Subcutaneous abdominal adipose tissue (tissue), 5 donors: Measurements from ENCODE around the gene SSBP1.
"Not testable (repeated sequence)": the region's sequence is repeated elsewhere in the genome, so short reads cannot be mapped to it uniquely, and the experiment has no call there.

Source experiments
- H3K27ac ChIP-seq: one replicate; pipeline ENCODE4 v1.7.0; 2013; ENCODE audit warnings: low read depth, mild to moderate bottlenecking, inconsistent platforms, low read length, moderate library complexity
- H3K27me3 ChIP-seq, 5 donors: one replicate each; pipeline ENCODE4 v1.7.0; 2013; ENCODE audit warnings: low read length in 5 of 5, inconsistent platforms in 1 of 5; ENCODE audit not compliant: control insufficient read depth in 5 of 5, insufficient read depth in 4 of 5
- H3K36me3 ChIP-seq, 5 donors: one replicate each; pipeline ENCODE4 v1.7.0; 2013; ENCODE audit warnings: low read length in 5 of 5; ENCODE audit not compliant: control insufficient read depth in 5 of 5, insufficient read depth in 5 of 5
- H3K4me1 ChIP-seq, 5 donors: one replicate each; pipeline ENCODE4 v1.7.0; 2013; ENCODE audit warnings: low read length in 5 of 5, mild to moderate bottlenecking in 3 of 5, moderate library complexity in 1 of 5; ENCODE audit not compliant: control insufficient read depth in 5 of 5, insufficient read depth in 5 of 5
- H3K4me3 ChIP-seq, 5 donors: one replicate each; pipeline ENCODE4 v1.7.0; 2013; ENCODE audit warnings: low read length in 5 of 5, low read depth in 1 of 5
- H3K9ac ChIP-seq, 5 donors: one replicate each; pipeline ENCODE4 v1.7.0; 2013; ENCODE audit warnings: low read length in 5 of 5, mild to moderate bottlenecking in 4 of 5, moderate library complexity in 3 of 5
- H3K9me3 ChIP-seq, 5 donors: one replicate each; pipeline ENCODE4 v1.7.0; 2013; ENCODE audit warnings: low read length in 5 of 5; ENCODE audit not compliant: control insufficient read depth in 5 of 5
- donor health status: healthy.
- donor health status: healthy.
- donor health status: healthy.
- donor health status: healthy.
- donor health status: healthy.

SSBP1 gene

DNA sequence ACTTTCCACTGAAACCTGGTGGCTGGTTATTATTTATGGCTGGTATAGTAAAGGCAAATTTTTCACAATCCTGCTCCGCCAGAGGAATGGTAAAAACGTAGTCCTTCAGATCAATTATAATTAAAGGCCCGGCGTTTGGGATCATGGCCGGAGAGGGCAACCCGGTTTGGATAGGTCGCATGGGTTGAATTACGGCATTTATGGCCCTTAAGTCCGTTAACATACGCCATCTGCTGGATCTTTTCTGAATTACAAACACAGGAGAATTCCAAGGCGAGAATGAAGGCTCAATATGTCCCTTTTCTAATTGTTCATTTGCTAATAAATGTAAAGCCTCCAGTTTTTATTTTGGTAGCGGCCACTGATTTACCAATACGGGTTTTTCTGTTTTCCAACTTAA is 14.5 kb downstream of the SSBP1 start:
- H3K36me3 ChIP-seq, result peaks cover 58 to 89% (median 70%) of the 10 kb centered on the region in 5 donors
- H3K27ac ChIP-seq, result no peak overlapping the region
- H3K4me1 ChIP-seq, result no peaks in the 10 kb centered on the region
- no peak overlapping the region for H3K4me3 ChIP-seq
- H3K9ac ChIP-seq, result no peak overlapping the region
- H3K27me3 ChIP-seq, result no peaks in the 10 kb centered on the region
- H3K9me3 ChIP-seq, result peaks cover 0 to 21% (median 15%) of the 10 kb centered on the region in 5 donors

- Histone ChIP-seq H3K9ac (no peak overlapping the region), H3K36me3 (peaks cover 51 to 80% (median 63%) of the 10 kb centered on the region in 5 donors), H3K9me3 (peaks cover 0 to 21% (median 15%) of the 10 kb centered on the region in 5 donors), H3K4me3 (no peak overlapping the region), H3K4me1 (no peaks in the 10 kb centered on the region), H3K27me3 (no peaks in the 10 kb centered on the region), H3K27ac (no peak overlapping the region)
Observed at GRCh38 chr7:141754939-141755338, 16.8 kb downstream of the SSBP1 start.

DNA sequence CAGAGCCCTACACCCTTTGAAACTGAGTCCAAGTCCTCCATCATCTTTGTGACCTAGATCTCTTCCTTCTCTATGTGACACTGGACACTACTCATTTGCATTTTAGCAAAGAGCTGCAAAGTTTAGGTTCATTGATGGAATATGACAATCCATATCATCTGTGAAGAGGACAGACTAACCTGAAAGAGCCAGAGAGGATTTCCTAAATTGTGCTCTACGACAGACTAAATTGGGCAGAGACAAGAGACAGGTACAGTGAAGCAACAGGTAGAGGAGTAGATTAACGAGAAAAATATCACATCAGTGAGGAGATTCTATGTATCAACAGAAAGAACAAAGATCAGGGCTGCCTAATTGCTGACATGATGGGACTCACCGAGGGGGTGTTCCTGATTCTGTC is 25.6 kb downstream of the SSBP1 start, which contains the start of gene TAS2R3:
TSS of gene TAS2R3 (plus strand) at position 301 of the 400 bp plus-strand sequence. CDS start at position 363, 62 bp downstream.
- no peak within 1 kb of the TSS for H3K9ac ChIP-seq
- no peaks in the 10 kb centered on the region for H3K4me1 ChIP-seq
- H3K4me3 ChIP-seq, result no peak within 1 kb of the TSS
- peaks cover 21 to 64% (median 38%) of the 10 kb centered on the region in 5 donors for H3K36me3 ChIP-seq
- H3K27ac ChIP-seq, result no peak within 1 kb of the TSS
- H3K9me3 ChIP-seq, result no peaks in the 10 kb centered on the region
- H3K27me3 ChIP-seq, result no peaks in the 10 kb centered on the region

DNA sequence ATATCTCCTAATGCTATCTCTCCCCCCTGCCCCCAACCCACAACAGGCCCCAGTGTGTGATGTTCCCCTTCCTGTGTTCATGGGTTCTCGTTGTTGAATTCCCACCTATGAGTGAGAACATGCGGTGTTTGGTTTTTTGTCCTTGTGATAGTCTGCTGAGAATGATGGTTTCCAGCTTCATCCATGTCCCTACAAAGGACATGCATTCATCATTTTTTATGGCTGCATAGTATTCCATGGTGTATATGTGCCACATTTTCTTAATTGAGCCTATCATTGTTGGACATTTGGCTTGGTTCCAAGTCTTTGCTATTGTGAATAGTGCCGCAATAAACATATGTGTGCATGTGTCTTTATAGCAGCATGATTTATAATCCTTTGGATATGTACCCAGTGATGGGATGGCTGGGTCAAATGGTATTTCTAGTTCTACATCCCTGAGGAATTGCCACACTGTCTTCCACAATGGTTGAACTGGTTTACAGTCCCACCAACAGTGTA is 32.0 kb downstream of the SSBP1 start:
- not testable (repeated sequence) for H3K9ac ChIP-seq, H3K27ac ChIP-seq, H3K27me3 ChIP-seq, H3K4me1 ChIP-seq, H3K4me3 ChIP-seq, H3K9me3 ChIP-seq
- peaks cover 4 to 11% (median 5%) of the 10 kb centered on the region in 5 donors for H3K36me3 ChIP-seq

GRCh38 chr7:141776374-141776773 is 38.2 kb downstream of the SSBP1 start, which contains the start of gene TAS2R4:
TAS2R4 (plus strand) TSS chr7:141776674; CDS start chr7:141778489, 1,815 bp downstream.
- Histone ChIP-seq H3K9me3 (peaks cover 0 to 5% (median 0%) of the 10 kb centered on the region in 5 donors), H3K36me3 (peaks cover 6 to 23% (median 16%) of the 10 kb centered on the region in 5 donors), H3K27me3 (no peaks in the 10 kb centered on the region), H3K27ac (no peak within 1 kb of the TSS), H3K9ac (no peak within 1 kb of the TSS), H3K4me1 (no peaks in the 10 kb centered on the region), H3K4me3 (no peak within 1 kb of the TSS)

GRCh38 chr7:141785706-141786552 is 47.8 kb downstream of the SSBP1 start:
- Histone ChIP-seq H3K9me3 (no peaks in the 10 kb centered on the region), H3K27me3 (no peaks in the 10 kb centered on the region), H3K36me3 (peaks cover 0 to 21% (median 7%) of the 10 kb centered on the region in 5 donors), H3K4me1 (no peaks in the 10 kb centered on the region), H3K27ac (no peak overlapping the region), H3K4me3 (no peak overlapping the region), H3K9ac (no peak overlapping the region)

DNA sequence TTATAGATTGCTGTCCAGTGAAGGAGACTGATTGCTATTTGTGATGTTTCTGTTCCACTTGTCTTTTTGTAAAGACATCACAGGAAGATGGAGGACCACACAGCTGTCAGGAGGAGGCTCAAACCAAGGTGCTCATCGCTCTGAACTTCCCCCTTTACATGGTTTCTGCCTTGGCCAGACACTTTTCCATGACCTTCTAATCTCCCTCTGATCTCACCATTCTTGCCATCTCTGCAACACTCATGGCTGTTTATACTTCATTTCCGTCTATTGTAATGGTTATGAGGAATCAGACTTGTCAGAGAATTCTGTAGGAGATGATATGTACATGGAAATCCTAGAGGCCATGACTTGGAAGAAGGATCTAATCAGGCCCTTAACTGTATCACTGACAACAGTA is 50.1 kb downstream of the SSBP1 start:
- no peaks in the 10 kb centered on the region for H3K4me1 ChIP-seq
- H3K4me3 ChIP-seq, result no peak overlapping the region
- H3K9ac ChIP-seq, result no peak overlapping the region
- no peaks in the 10 kb centered on the region for H3K9me3 ChIP-seq
- H3K36me3 ChIP-seq, result peaks cover 0 to 23% (median 7%) of the 10 kb centered on the region in 5 donors
- H3K27ac ChIP-seq, result no peak overlapping the region
- no peaks in the 10 kb centered on the region for H3K27me3 ChIP-seq

GRCh38 chr7:141789917-141790316 is 51.8 kb downstream of the SSBP1 start, which contains the start of gene TAS2R5:
TAS2R5 (plus strand) TSS chr7:141790217; CDS start chr7:141790362, 145 bp downstream.
- no peaks in the 10 kb centered on the region for H3K4me1 ChIP-seq
- H3K4me3 ChIP-seq, result no peak within 1 kb of the TSS

DNA sequence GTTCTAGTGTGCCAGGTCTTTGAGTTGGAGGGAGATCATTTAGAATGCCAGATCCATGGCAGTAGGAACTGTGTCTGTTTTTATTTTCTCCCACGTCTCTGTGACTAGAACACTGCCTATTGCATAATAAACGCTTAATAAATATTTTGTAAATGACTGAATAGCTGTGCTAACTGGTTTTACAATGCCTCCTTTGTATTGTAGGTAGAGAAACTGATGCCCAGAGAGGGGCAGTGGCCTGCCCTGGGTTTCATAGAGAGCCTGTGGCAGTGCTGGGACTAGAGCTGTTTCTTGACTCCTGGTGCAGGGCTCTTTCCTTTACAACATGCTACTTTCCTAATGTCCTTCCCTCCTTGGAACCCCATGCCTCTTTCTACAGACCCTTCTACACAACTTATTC is 54.4 kb downstream of the SSBP1 start:
- Histone ChIP-seq H3K9me3 (no peaks in the 10 kb centered on the region), H3K36me3 (peaks cover 0 to 26% (median 7%) of the 10 kb centered on the region in 5 donors), H3K27me3 (no peaks in the 10 kb centered on the region), H3K4me1 (no peaks in the 10 kb centered on the region), H3K27ac (no peak overlapping the region), H3K9ac (no peak overlapping the region), H3K4me3 (no peak overlapping the region)

More at GRCh38 chr7:141789917-141790316, 51.8 kb downstream of the SSBP1 start, which contains the start of gene TAS2R5:
- Histone ChIP-seq H3K27me3 (no peaks in the 10 kb centered on the region), H3K9ac (no peak within 1 kb of the TSS), H3K9me3 (no peaks in the 10 kb centered on the region), H3K27ac (no peak within 1 kb of the TSS), H3K36me3 (peaks cover 0 to 23% (median 7%) of the 10 kb centered on the region in 5 donors)
